Mesodermal cell (in vitro differentiated cells): ENCODE data around the gene DNAH11.
"Not testable (repeated sequence)": the region's sequence is repeated elsewhere in the genome, so short reads cannot be mapped to it uniquely, and the experiment has no call there.

Experiments used
- H3K27ac ChIP-seq: 2 replicates; pipeline ENCODE4 v1.7.0; 2013; ENCODE audit warnings: mild to moderate bottlenecking, low read depth, low read length, moderate library complexity; ENCODE audit not compliant: severe bottlenecking
- H3K36me3 ChIP-seq: 2 replicates; pipeline ENCODE4 v1.7.1; 2013; ENCODE audit warnings: mild to moderate bottlenecking, low read length, moderate library complexity; ENCODE audit not compliant: control insufficient read depth, insufficient read depth
- H3K4me1 ChIP-seq: one replicate; pipeline ENCODE4 v1.7.1; 2013; ENCODE audit warnings: mild to moderate bottlenecking, low read length; ENCODE audit not compliant: insufficient read depth, control insufficient read depth, poor library complexity, severe bottlenecking
- H3K4me3 ChIP-seq: 2 replicates; pipeline ENCODE4 v1.7.0; 2013; ENCODE audit warnings: low read length, control low read depth, mild to moderate bottlenecking; ENCODE audit not compliant: insufficient read depth, poor library complexity, severe bottlenecking; ENCODE audit errors: extremely low read depth
- H3K9me3 ChIP-seq: 2 replicates; pipeline ENCODE4 v1.7.1; 2013; ENCODE audit warnings: mild to moderate bottlenecking, low read length, moderate library complexity; ENCODE audit not compliant: control insufficient read depth
- WGBS, 2 experiments: methylation state at CpG; one replicate each; pipeline ENCODE4 v1.1.5; 2013; ENCODE audit warnings: missing lambda C conversion rate in 2 of 2; ENCODE audit not compliant: insufficient coverage in 2 of 2; 5-methylcytosine and 5-hydroxymethylcytosine counted together

Gene DNAH11

DNA sequence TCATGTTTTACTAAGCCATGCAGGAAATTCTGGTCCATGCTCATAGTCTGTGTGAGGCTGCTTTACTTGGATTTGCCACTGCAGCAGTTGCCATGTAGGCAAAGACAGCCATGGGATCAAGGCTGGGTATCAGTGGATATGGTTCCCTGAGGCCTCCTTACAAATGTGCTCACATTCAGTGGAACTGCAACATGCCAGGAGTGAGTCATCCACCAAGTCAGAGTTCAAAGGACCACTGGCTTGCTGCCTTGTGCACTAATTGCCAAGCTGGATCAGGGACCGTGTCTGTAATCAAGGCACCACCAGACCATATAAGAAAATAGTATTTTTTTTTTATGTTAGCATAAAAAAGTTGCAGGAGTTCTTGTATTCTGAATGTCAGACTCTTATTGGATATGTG, 301.9 kb downstream of the DNAH11 start:
- Histone ChIP-seq H3K27ac (no peak overlapping the region), H3K4me1 (no peaks in the 10 kb centered on the region), H3K4me3 (no peak overlapping the region), H3K9me3 (no peaks in the 10 kb centered on the region), H3K36me3 (no peaks in the 10 kb centered on the region)
- WGBS, 2 experiments: no CpG with 5 or more reads among the region's 1 CpG

DNA sequence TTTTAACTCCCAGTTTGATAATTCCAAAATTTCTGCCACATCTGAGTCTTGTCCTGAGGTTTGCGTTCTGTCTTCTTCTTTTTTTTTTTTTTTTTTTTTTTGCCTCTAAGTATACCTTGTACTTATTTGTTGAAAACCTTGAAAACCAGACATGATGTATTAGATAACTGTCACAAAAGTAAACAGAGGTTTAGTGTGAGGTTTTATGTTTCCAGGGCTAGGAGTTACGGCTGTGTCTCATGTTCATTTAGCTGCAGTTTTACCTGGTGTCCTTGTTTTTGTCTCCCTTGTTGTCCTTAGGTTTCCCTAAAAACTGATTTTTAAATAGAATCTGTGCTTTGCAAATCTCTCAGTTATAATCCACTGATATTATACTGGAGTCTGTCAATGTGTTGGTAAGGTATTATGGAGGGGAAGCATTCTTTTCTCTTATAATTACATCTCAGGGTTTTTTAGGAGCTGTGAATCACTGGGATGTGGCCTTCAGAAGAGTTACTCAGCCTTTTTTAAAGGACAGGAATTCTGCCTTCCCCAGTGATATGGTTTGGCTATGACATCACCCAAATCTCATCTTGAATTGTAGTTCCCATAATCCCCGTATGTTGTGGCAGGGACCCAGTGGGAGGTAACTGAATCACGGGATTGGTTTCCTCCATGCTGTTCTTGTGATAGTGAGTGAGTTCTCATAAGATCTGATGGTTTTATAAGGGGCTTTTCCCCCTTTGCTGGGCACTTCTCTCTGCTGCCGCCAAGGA, 307.9 kb downstream of the DNAH11 start:
- H3K9me3 ChIP-seq: no peaks in the 10 kb centered on the region
- H3K36me3 ChIP-seq: no peaks in the 10 kb centered on the region
- no peak overlapping the region for H3K4me3 ChIP-seq
- H3K4me1 ChIP-seq: peaks cover 13% of the 10 kb centered on the region
- WGBS, 2 experiments: 80 to 100% methylated on average over 1 of the region's 5 CpGs
- H3K27ac ChIP-seq: no peak overlapping the region

DNA sequence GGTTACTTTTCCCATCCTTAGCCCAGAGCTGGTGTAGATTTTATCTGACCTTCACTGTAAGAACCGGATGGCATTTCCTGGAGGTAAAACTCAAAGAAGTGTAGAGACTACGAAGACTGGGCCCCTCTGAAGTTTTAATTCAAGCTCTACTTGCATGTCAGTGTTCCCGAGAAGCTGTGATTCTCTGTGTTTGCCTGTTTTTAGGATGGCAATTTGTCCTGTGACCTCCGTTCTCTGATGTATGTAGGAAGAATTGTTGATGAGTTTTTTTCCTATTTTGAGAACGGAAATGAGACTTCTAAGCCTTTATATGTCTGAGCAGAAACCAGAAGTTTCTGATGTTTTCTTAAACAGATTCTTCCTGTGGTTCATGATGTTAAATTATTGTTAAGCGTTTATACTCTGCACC, 308.7 kb downstream of the DNAH11 start:
- Histone ChIP-seq H3K9me3 (no peaks in the 10 kb centered on the region), H3K36me3 (no peaks in the 10 kb centered on the region), H3K4me3 (no peak overlapping the region), H3K27ac (no peak overlapping the region), H3K4me1 (peaks cover 13% of the 10 kb centered on the region)
- WGBS, 2 experiments: 96% methylated on average over 3 to 5 of the region's 6 CpGs

DNA sequence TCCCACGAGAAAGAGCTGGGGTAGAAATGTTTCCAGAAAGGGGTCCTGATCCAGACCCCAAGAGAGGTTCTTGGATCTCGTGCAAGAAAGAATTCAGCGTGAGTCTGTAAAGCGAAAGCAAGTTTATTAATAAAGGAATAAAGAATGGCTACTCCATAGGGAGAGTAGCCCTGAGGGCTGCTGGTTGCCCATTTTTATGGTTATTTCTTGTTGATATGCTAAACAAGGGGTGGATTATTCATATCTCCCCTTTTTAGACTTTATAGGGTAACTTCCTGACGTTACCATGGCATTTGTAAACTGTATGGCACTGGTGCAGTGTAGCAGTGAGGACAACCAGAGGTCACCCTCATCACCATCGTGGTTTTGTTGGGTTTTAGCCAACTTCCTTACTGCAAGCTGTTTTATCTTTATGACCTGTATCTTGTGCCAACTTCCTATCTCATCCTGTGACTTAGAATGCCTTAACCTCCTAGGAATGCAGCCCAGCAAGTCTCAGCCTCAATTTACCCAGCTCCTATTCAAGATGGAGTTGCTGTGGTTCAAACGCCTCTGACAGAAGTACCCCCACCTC, 322.9 kb downstream of the DNAH11 start:
- not testable (repeated sequence) for H3K4me3 ChIP-seq, H3K36me3 ChIP-seq, H3K4me1 ChIP-seq, H3K9me3 ChIP-seq, H3K27ac ChIP-seq
- 91 to 94% methylated on average over 6 of the region's 7 CpGs for WGBS, 2 experiments

DNA sequence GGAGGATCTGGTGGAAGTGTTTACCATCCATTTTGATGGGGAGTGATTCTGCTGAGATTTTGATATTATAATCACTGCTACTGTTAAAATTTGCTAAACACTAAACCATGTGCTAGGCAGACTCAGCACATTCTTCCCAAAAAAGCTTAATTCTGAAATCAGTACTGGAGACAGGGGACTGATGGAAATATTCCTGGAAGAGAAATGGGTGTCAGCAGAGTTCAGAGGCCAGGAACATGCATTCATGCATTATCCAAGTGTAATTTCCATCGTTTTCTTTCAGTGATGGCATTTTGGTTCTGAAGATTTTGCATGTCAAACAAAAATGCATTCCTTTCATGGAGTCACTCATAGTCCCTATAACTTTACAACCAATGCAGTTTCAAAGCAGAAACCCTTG, 323.9 kb downstream of the DNAH11 start:
- Histone ChIP-seq H3K4me3 (no peak overlapping the region), H3K4me1 (peaks cover 8% of the 10 kb centered on the region), H3K36me3 (no peaks in the 10 kb centered on the region), H3K9me3 (no peaks in the 10 kb centered on the region), H3K27ac (no peak overlapping the region)
- WGBS, 2 experiments: 60 to 70% methylated on average over 1 of the region's 1 CpG

DNA sequence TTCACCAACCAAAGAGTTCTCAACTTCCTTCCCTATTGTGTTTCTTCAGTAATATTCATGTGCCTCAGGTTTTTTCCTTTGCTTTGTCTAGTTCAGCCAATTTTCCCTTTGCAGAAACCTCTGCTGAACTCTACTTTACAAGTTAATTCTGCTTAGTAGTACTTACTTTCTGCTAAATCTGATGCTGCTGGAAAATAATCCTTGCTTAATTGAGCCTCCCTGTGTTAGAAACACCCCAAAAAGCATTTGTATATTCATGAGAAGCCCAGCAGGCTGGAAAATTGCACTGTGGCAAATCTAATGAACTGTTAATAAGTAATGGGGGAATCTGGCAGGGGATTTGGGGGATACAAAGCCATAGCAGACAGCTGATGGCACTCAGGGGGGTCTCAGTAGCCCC, 324.4 kb downstream of the DNAH11 start:
- Histone ChIP-seq H3K27ac (no peak overlapping the region), H3K4me1 (peaks cover 8% of the 10 kb centered on the region), H3K4me3 (no peak overlapping the region), H3K36me3 (no peaks in the 10 kb centered on the region), H3K9me3 (no peaks in the 10 kb centered on the region)

DNA sequence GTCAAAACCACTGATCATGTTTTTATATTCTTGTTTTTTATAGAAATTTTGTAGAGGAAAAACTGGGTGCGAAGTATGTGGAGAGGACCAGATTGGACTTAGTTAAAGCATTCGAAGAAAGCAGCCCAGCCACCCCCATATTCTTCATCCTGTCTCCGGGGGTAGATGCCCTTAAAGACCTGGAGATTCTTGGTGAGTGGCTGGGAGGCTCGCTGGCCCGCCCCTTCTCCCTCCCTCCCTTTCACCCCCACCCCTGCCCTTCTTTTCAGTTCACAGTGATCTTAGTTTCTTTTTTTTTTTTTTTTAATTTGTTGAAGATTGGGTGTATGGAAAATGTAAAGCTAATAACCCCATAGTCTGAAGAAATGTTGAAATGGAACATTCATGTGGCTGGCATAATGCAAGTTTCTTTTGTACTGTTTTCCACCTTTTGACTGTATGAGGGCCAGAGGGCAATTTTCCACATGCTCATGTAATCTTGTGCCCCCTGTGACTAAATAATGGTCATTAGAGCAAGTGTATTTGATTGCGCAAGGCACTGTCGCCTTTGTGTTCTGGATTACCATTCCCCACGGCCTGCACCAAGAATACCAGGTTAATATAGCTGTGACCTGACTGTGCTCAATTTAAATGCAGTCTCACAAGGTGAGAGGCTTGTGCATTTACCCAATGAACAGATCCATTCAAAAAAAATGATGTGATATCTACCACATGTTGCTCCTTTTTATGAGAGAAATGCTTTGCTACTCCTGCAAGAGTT, 325.2 kb downstream of the DNAH11 start:
- no peaks in the 10 kb centered on the region for H3K36me3 ChIP-seq
- 83 to 90% methylated on average over 3 of the region's 8 CpGs for WGBS, 2 experiments
- H3K4me1 ChIP-seq: peaks cover 8% of the 10 kb centered on the region
- H3K9me3 ChIP-seq: no peaks in the 10 kb centered on the region
- no peak overlapping the region for H3K27ac ChIP-seq
- H3K4me3 ChIP-seq: no peak overlapping the region

DNA sequence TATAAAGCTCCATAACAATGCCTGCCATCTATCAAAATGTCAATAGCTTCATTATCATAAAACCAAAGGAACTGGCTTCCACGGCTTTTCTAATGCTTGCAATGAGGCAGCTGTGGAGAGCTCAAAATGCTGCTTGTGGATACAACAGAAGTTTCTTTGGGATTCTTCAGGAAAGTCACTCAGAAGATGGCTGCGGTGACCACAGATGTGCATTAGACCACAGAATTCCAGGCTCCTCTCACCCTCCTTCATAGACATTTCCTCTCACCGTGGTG, 325.7 kb downstream of the DNAH11 start:
- no peaks in the 10 kb centered on the region for H3K36me3 ChIP-seq
- no peak overlapping the region for H3K27ac ChIP-seq
- WGBS, 2 experiments: 62 to 80% methylated on average over 1 to 3 of the region's 3 CpGs
- peaks cover 8% of the 10 kb centered on the region for H3K4me1 ChIP-seq
- no peaks in the 10 kb centered on the region for H3K9me3 ChIP-seq
- no peak overlapping the region for H3K4me3 ChIP-seq

DNA sequence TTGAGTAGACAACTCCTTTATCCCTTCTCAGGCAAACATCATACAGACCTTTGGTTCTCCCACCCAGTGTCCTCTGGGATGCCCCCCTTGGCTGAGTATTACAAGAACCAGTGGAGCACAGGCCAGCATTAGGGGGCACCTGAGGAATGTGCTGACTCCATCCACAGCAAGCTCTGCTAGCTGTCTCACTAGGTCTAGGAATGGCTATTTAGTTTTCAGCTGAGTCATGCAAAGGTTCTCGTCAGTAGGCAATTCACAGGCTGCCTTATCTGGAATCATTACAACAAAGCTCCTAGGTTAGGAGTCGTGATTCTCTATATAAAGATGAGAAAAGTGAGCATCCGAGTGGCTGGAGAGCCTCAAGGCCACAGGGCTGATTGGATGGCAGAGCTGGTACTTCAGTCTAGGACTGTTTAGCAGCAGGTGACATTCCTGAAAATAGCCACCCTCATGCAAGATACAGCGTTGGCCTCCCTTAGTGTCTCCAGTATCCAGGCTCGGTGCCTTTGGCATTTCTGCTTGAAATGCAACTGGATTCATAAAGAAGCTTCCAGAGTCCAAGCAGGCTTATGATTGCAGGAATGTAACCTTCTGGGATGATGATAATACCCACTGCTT, 327.1 kb downstream of the DNAH11 start:
- Histone ChIP-seq H3K36me3 (no peaks in the 10 kb centered on the region), H3K4me3 (no peak overlapping the region), H3K27ac (no peak overlapping the region), H3K4me1 (peaks cover 8% of the 10 kb centered on the region), H3K9me3 (no peaks in the 10 kb centered on the region)
- 58 to 75% methylated on average over 5 of the region's 5 CpGs for WGBS, 2 experiments

DNA sequence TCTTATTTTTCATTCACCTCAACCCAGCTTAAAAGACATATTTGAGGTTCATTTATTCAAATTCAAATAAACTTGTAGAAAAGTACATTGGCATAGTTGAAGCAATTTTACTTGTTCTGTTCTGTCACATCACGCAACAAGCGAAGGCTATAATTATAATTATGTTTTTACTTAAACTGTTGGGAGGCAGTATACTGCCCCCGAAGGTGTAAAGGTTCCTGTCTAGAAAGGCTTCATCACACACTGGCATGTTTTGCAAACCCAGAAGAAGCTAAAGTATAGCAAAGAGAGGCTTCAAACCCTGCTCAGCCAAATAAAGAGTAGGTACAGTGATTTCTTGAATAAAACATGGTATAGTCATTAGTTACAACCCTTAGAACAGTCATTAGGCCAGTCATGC, 340.2 kb downstream of the DNAH11 start:
- H3K36me3 ChIP-seq: no peaks in the 10 kb centered on the region

DNA sequence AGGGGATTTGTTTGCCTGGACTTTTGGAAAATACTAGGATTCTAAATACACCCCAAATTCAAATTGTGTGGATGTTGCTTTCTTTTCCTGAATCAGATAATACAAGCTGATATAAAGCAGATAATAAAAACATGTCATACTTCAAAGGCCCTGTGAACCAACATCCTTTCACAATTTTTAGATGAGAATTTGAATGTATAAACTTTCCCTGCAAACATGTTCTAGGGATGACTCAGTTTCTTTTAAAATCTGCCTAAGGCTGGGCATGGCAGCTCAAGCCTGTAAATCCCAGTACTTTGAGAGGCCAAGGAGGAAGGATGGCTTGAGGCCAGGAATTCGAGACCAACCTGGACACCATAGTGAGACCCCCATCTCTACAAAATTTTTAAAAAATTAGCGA, 340.7 kb downstream of the DNAH11 start:
- not testable (repeated sequence) for H3K9me3 ChIP-seq, H3K36me3 ChIP-seq, H3K4me3 ChIP-seq, H3K4me1 ChIP-seq, H3K27ac ChIP-seq
- no CpG with 5 or more reads among the region's 2 CpGs for WGBS, 2 experiments

More for the DNA sequence above, 340.2 kb downstream of the DNAH11 start:
- 100% methylated on average over 1 of the region's 3 CpGs; no CpG with 5 or more reads in 1 of the 2 experiments for WGBS, 2 experiments
- Histone ChIP-seq H3K27ac (no peak overlapping the region), H3K4me3 (no peak overlapping the region), H3K9me3 (no peaks in the 10 kb centered on the region), H3K4me1 (no peaks in the 10 kb centered on the region)
